LNCaP clone FGC (cell line): ENCODE measurements around the gene C18orf54.

Source experiments
- DNase-seq: peaks from one replicate; pipeline ENCODE4 v3.0.0-alpha.2; 2011; ENCODE audit warnings: low read depth
- H3K4me3 ChIP-seq: 2 replicates; pipeline ENCODE4 v1.5.1; 2011; ENCODE audit warnings: mild to moderate bottlenecking, low read depth, low read length, control low read depth
- TF ChIP-seq, protein P1 (sequence below): IDR thresholded peaks from 2 replicates; pipeline ENCODE4 v1.5.1; 2012; ENCODE audit warnings: mild to moderate bottlenecking; ENCODE audit not compliant: control insufficient read depth, insufficient read depth; ENCODE audit errors: extremely low read depth

Gene C18orf54

GRCh38 chr18:54387631-54388030 lies 29.9 kb downstream of the C18orf54 start:
- no peak for DNase-seq
- TF ChIP-seq, protein P1, sequence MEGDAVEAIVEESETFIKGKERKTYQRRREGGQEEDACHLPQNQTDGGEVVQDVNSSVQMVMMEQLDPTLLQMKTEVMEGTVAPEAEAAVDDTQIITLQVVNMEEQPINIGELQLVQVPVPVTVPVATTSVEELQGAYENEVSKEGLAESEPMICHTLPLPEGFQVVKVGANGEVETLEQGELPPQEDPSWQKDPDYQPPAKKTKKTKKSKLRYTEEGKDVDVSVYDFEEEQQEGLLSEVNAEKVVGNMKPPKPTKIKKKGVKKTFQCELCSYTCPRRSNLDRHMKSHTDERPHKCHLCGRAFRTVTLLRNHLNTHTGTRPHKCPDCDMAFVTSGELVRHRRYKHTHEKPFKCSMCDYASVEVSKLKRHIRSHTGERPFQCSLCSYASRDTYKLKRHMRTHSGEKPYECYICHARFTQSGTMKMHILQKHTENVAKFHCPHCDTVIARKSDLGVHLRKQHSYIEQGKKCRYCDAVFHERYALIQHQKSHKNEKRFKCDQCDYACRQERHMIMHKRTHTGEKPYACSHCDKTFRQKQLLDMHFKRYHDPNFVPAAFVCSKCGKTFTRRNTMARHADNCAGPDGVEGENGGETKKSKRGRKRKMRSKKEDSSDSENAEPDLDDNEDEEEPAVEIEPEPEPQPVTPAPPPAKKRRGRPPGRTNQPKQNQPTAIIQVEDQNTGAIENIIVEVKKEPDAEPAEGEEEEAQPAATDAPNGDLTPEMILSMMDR = no peak
- H3K4me3 ChIP-seq = no peak overlapping the region

DNA sequence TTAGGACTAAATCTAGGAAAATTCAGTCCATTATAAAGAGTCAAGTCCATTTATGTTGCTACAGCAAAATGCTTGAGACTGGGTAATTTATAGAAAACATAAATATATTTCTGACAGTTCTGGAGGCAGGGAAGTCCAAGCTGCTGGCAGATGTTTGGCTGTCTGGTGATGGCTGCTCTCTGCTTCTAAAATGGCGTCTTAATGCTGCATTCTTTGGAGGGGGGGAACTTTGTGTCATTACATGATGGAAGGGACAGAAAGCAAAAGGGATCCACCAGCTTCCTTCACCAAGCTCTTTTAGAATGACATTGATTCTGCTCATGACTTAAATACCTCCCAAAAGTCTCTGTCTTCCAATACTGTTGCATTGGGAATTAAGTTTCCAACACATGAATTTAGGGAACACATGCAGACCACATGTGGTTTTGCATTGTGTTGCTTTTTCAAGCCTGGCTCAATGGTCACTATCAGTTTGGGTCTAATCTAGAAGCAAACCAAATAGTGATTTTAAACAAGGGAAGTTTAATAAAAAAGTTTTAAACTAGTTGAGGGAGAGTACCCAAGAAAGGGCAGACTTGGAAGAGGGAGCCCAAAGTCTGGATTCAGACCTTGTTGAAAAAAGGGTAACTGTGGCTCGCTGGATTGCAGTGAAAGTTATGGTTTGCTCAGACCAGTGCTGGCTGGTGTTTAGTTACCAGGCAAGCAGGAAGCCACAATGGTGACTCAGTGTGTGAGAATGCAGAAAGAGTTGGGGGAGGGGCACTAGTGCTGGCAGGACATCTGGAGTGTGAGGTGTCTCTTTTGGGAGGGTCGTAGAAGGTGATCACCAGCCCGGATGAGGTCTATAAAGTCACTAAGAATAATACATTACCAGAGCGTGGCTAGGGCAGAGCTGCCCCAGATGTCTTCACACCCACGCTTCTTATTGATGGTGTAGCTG lies 30.8 kb downstream of the C18orf54 start:
- no peak for DNase-seq
- TF ChIP-seq, protein P1 = no peak

DNA sequence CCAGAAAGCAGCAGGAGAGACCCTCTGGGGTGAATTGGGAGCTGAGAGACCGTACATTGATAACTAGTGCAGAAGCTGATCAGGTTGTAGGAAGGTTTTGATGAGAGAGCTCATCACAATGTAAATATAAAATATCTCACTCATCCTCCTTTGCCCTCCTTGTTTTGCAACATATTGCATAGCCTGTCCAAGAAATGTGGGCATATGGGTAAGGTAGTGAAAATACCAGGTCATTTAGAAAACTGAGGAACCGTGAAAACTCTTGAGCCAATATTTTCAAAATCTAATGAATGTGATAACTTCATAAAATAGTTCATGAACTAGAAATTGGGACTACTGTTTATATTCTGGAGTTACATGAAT lies 31.4 kb downstream of the C18orf54 start:
- TF ChIP-seq, protein P1 = no peak
- no peak overlapping the region for H3K4me3 ChIP-seq
- DNase-seq = no peak

More for the DNA sequence above, 30.8 kb downstream of the C18orf54 start:
- no peak overlapping the region for H3K4me3 ChIP-seq

- TF ChIP-seq, protein P1 = no peak
- H3K4me3 ChIP-seq = no peak overlapping the region
- no peak for DNase-seq
These were observed 33.1 kb downstream of the C18orf54 start for GRCh38 chr18:54390838-54391237.

GRCh38 chr18:54392543-54393023 lies 34.9 kb downstream of the C18orf54 start:
- TF ChIP-seq, protein P1 = peak; percentile 69
- no peak overlapping the region for H3K4me3 ChIP-seq
- DNase-seq = peak; percentile 51

DNA sequence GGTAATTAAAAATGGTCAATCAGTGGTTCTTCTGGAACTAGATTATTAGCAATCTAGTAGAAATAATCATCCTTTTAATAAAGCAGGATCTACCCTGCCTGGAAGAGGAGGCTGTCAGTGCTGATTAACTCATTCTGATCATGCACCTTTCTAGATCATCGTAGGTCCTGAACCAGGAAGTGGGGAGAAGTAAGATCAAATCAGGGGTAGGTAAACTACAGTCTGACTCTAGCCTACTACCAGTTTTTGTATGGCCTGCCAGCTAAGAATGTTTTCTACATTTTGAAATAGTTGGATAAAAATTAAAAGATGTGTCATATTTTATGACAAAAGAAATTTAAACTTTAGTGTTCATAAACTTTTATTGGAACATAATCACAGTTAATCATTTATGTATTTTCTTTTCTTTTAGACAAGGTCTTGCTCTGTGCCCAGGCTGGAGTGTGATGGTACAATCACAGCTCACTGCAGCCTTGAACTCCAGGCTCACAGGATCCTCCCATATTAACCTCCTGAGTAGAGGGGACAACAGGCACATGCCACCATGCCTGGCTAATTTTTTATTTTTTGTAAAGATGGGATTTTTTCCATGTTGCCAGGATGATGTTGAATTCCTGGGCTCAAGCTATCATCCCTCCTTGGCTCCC lies 36.1 kb downstream of the C18orf54 start:
- H3K4me3 ChIP-seq = no peak overlapping the region
- no peak for DNase-seq
- TF ChIP-seq, protein P1 = no peak

DNA sequence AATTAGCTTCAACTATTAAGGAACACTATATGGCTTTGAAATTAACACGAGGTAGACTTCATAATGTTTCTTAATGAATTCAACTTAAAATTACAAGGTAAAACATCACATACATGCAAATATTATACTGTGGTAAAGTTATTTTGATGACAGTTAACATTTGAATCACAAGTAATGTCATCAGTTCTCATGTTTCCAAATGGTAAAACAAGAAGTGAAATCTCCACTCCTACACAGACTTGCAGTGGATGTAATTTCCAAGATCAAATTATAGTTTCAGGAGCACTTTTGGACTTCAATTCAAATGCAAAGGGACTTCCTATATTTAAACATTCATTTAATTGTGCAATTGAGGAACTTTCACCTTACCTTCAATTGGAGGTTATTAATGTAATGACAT lies 39.1 kb downstream of the C18orf54 start:
- no peak overlapping the region for H3K4me3 ChIP-seq
- no peak for DNase-seq
- TF ChIP-seq, protein P1 = no peak
